Measurements from ENCODE around the gene PACSIN2.
"Not testable (repeated sequence)": the region's sequence is repeated elsewhere in the genome, so short reads cannot be mapped to it uniquely, and the experiment has no call there.

The PACSIN2 gene

DNA sequence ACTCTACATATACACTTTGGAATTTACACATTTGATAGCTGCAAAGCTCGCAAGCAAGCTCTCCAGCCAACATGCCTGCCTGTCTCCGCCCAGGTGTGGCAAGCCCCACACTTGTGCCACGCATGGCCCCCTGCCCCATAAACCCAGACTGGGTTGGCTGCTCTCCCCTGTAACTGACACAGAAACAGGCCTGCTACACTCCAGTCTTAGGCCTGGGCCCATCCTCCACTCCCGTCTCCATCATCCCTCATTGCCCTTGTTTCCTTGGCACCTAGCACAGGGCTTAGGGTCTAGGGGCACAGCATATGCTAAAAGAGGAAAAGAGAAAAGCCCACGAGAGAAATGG lies 41.4 kb downstream of the PACSIN2 start:
- no peaks in the 10 kb centered on the region for H3K9me3 ChIP-seq (ENCODE audit: insufficient read depth, low read length)
- no peaks in the 10 kb centered on the region for H3K36me3 ChIP-seq (ENCODE audit: low read length)
- peaks cover 44% of the 10 kb centered on the region for H3K79me2 ChIP-seq (ENCODE audit: insufficient read depth, low read length)
- no peaks in the 10 kb centered on the region for H3K9me2 ChIP-seq (replicated peaks; ENCODE audit: insufficient read depth, low read length)
- no peak for TF ChIP-seq EZH2phosphoT487 (conservative IDR thresholded peaks at IDR 0.05; ENCODE audit: low read length)
- TF ChIP-seq, protein P1, sequence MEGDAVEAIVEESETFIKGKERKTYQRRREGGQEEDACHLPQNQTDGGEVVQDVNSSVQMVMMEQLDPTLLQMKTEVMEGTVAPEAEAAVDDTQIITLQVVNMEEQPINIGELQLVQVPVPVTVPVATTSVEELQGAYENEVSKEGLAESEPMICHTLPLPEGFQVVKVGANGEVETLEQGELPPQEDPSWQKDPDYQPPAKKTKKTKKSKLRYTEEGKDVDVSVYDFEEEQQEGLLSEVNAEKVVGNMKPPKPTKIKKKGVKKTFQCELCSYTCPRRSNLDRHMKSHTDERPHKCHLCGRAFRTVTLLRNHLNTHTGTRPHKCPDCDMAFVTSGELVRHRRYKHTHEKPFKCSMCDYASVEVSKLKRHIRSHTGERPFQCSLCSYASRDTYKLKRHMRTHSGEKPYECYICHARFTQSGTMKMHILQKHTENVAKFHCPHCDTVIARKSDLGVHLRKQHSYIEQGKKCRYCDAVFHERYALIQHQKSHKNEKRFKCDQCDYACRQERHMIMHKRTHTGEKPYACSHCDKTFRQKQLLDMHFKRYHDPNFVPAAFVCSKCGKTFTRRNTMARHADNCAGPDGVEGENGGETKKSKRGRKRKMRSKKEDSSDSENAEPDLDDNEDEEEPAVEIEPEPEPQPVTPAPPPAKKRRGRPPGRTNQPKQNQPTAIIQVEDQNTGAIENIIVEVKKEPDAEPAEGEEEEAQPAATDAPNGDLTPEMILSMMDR (IDR thresholded peaks at IDR 0.05; ENCODE audit: insufficient read depth, low read length, poor library complexity, severe bottlenecking): no peak
- H2AFZ ChIP-seq (ENCODE audit: low read depth, low read length, severe bottlenecking): no peak overlapping the region
- 0 out of 2 replicates have a peak, but pooled peaks cover 16% of the 10 kb centered on the region for H4K20me1 ChIP-seq (ENCODE audit: low read depth, low read length)
- no peak overlapping the region for H3K4me3 ChIP-seq (ENCODE audit: insufficient read depth, low read length, poor library complexity, severe bottlenecking)
- H3K27ac ChIP-seq (ENCODE audit: low read depth, low read length): no peak overlapping the region
- H3K27me3 ChIP-seq (ENCODE audit: low read length): no peaks in the 10 kb centered on the region
- no peak overlapping the region for H3K4me2 ChIP-seq (ENCODE audit: low read depth, low read length, poor library complexity, severe bottlenecking)
- H3F3A ChIP-seq (ENCODE audit: insufficient read depth): no peaks in the 10 kb centered on the region
- no peak overlapping the region for H3K9ac ChIP-seq (ENCODE audit: low read length)

DNA sequence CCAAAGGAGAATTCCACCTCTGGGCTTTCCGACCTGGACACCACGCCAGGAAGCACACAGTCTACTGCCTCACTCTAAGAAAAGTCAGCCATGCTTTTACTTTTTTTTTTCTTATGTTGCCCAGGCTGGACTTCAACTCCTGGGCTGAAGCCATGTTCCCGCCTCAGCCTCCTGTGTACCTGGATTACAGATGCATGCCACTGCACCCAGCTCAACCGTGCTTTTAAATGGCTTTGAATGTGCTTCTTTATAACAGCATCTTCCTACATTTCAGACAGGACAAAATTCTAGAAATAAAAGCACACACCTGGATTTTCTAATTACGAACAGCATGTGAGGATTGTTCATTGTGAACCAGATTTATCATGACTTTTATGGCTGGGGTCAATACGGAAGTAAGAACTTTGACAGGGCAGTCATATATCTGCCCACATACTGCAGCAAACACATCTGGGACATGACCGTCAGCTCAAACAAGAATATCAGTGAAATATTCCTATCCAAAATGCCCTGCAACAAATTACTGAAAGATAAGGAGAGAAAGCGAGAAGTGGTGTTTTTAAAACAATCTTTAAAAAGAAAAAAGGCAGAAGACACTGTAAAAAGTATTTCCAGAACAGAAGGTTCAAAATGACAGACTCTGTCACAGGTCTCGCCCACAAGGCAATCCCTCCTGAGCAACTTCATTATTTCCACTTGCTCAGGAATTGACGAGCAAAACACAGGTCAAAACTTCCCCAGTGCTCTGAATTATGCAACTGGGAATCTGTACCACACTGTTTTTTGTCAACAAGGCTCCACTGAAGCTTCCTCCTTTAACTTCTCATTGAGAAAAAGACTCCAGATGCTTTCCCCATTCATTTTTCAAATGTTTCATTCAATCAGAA lies 42.1 kb downstream of the PACSIN2 start:
- Histone ChIP-seq H3F3A (ENCODE audit: insufficient read depth) (no peaks in the 10 kb centered on the region), H3K79me2 (ENCODE audit: insufficient read depth, low read length) (peaks cover 43% of the 10 kb centered on the region), H3K4me2 (ENCODE audit: low read depth, low read length, poor library complexity, severe bottlenecking) (no peak overlapping the region), H3K27ac (ENCODE audit: low read depth, low read length) (no peak overlapping the region), H3K9ac (ENCODE audit: low read length) (no peak overlapping the region), H3K9me2 (replicated peaks; ENCODE audit: insufficient read depth, low read length) (no peaks in the 10 kb centered on the region), H3K27me3 (ENCODE audit: low read length) (no peaks in the 10 kb centered on the region), H2AFZ (ENCODE audit: low read depth, low read length, severe bottlenecking) (no peak overlapping the region), H3K36me3 (ENCODE audit: low read length) (no peaks in the 10 kb centered on the region), H3K9me3 (ENCODE audit: insufficient read depth, low read length) (no peaks in the 10 kb centered on the region), H3K4me3 (ENCODE audit: insufficient read depth, low read length, poor library complexity, severe bottlenecking) (no peak overlapping the region), H4K20me1 (ENCODE audit: low read depth, low read length) (0 out of 2 replicates have a peak, but pooled peaks cover 16% of the 10 kb centered on the region)
- TF ChIP-seq EZH2phosphoT487 (conservative IDR thresholded peaks at IDR 0.05; ENCODE audit: low read length): no peak
- TF ChIP-seq, protein P1 (IDR thresholded peaks at IDR 0.05; ENCODE audit: insufficient read depth, low read length, poor library complexity, severe bottlenecking): no peak

DNA sequence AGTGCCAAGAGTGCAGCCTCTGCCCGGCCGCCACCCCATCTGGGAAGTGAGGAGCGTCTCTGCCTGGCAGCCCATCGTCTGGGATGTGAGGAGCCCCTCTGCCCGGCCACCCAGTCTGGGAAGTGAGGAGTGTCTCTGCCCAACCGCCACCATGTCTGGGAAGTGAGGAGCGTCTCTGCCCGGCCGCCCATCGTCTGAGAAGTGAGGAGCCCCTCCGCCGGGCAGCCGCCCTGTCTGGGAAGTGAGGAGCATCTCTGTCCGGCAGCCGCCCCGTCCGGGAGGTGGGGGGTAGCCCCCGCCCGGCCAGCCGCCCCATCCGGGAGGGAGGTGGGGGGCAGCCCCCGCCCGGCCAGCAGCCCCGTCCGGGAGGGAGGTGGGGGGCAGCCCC lies 43.5 kb downstream of the PACSIN2 start:
- H4K20me1 ChIP-seq (ENCODE audit: low read depth, low read length); H3K36me3 ChIP-seq (ENCODE audit: low read length); H3K4me3 ChIP-seq (ENCODE audit: insufficient read depth, low read length, poor library complexity, severe bottlenecking); H3K4me2 ChIP-seq (ENCODE audit: low read depth, low read length, poor library complexity, severe bottlenecking); H2AFZ ChIP-seq (ENCODE audit: low read depth, low read length, severe bottlenecking); H3K27me3 ChIP-seq (ENCODE audit: low read length); H3K9me3 ChIP-seq (ENCODE audit: insufficient read depth, low read length); H3K27ac ChIP-seq (ENCODE audit: low read depth, low read length); H3K9me2 ChIP-seq (replicated peaks; ENCODE audit: insufficient read depth, low read length); H3F3A ChIP-seq (ENCODE audit: insufficient read depth); H3K9ac ChIP-seq (ENCODE audit: low read length): not testable (repeated sequence)
- peaks cover 34% of the 10 kb centered on the region for H3K79me2 ChIP-seq (ENCODE audit: insufficient read depth, low read length)

DNA sequence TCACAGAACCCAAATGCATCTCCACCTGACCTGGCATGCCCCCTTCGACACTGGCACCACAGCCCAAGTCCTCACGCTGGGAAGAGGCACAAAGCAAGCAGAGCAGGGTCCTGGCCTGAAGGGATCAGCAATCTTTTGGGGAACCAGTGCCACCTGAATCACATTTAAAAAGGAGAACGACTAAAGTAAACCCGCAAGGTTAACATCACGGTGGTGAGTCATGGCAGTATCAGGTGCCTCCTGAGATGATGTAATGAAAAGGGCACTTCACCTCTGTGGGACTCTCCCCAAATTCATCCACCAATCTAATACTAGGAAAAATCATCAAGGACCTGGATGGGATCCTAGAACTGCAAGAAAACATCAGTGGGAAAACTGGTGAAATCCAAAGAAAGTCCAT lies 44.9 kb downstream of the PACSIN2 start:
- no peak overlapping the region for H3K9ac ChIP-seq (ENCODE audit: low read length)
- H3K36me3 ChIP-seq (ENCODE audit: low read length): no peaks in the 10 kb centered on the region
- no peaks in the 10 kb centered on the region for H3K9me3 ChIP-seq (ENCODE audit: insufficient read depth, low read length)
- H3K4me2 ChIP-seq (ENCODE audit: low read depth, low read length, poor library complexity, severe bottlenecking): no peak overlapping the region
- H4K20me1 ChIP-seq (ENCODE audit: low read depth, low read length): peaks cover 5% of the 10 kb centered on the region; the same call in 1 of the 2 replicates
- H3K27ac ChIP-seq (ENCODE audit: low read depth, low read length): no peak overlapping the region
- no peak overlapping the region for H2AFZ ChIP-seq (ENCODE audit: low read depth, low read length, severe bottlenecking)
- peaks cover 28% of the 10 kb centered on the region for H3K79me2 ChIP-seq (ENCODE audit: insufficient read depth, low read length)
- no peaks in the 10 kb centered on the region for H3K9me2 ChIP-seq (replicated peaks; ENCODE audit: insufficient read depth, low read length)
- no peaks in the 10 kb centered on the region for H3K27me3 ChIP-seq (ENCODE audit: low read length)
- TF ChIP-seq, protein P1 (IDR thresholded peaks at IDR 0.05; ENCODE audit: insufficient read depth, low read length, poor library complexity, severe bottlenecking): no peak
- TF ChIP-seq EZH2phosphoT487 (conservative IDR thresholded peaks at IDR 0.05; ENCODE audit: low read length): no peak
- H3F3A ChIP-seq (ENCODE audit: insufficient read depth): no peaks in the 10 kb centered on the region
- no peak overlapping the region for H3K4me3 ChIP-seq (ENCODE audit: insufficient read depth, low read length, poor library complexity, severe bottlenecking)
